HepG2 (cell line): Measurements from ENCODE around the gene RANBP17. TPM values are rescaled to one million over a fixed set of nuclear protein-coding genes. Genes with fewer than 3 reads are reported as not detected.

Source experiments
- ATAC-seq: fragments of 200-7000 bp; cut with Tn5 transposase; 3 replicates; pipeline ENCODE4 v1.9.1; 2020; ENCODE audit warnings: mild to moderate bottlenecking, moderate library complexity
- BruUV-seq: library from RNA; stranded (reverse); fragments of 400-500 nt; replicated peaks from 2 replicates; lab custom pipeline; 2021; lab: Mats Ljungman, UMichigan
- CTCF ChIA-PET: fragments of 300-600 bp; formaldehyde crosslinking; extraction: SDS; loops from one replicate; lab custom pipeline; 2021; ENCODE audit warnings: low total read pairs, inconsistent platforms, low intra/inter-chr PET ratio; lab: Yijun Ruan, JAX
- POLR2A ChIA-PET: fragments of 350-600 bp; sonication (Branson Sonifier 250); formaldehyde crosslinking; loops from one replicate; lab custom pipeline; 2020; ENCODE audit warnings: antibody characterized with exemption, inconsistent platforms; lab: Yijun Ruan, JAX
- DNase-seq: peaks from one replicate; pipeline ENCODE4 v3.0.0-alpha.2; 2015; ENCODE audit warnings: low spot score
- FAIRE-seq: peaks from 3 replicates; lab custom pipeline; 2011; peaks lifted over from hg19 to GRCh38; lab: Jason Lieb, UNC
- H2AFZ ChIP-seq: one replicate; pipeline ENCODE4 v1.6.1; 2011; ENCODE audit warnings: low read length, inconsistent platforms
- H3K27ac ChIP-seq: fragments of 300-600 bp; 3 replicates; pipeline ENCODE4 v1.8.0; 2011; ENCODE audit warnings: mixed run types, mild to moderate bottlenecking, mixed read lengths, low read length, inconsistent platforms; ENCODE audit not compliant: insufficient read depth; ENCODE audit errors: extremely low read length
- H3K27me3 ChIP-seq, 2 experiments: fragments of 200-600 bp in 1 of 2; 2 replicates in 1 of 2; 3 replicates in 1 of 2; pipeline versions ENCODE4 v1.6.0 to v1.8.0; 2011; ENCODE audit warnings: low read length in 2 of 2, mild to moderate bottlenecking in 2 of 2, moderate library complexity in 2 of 2, inconsistent platforms in 1 of 2; ENCODE audit not compliant: insufficient read depth in 2 of 2, control insufficient read depth in 1 of 2
- H3K36me3 ChIP-seq, 2 experiments: fragments of 200-600 bp in 1 of 2; replicated peaks in 1 of 2; 2 replicates in 1 of 2; 3 replicates in 1 of 2; pipeline versions ENCODE4 v1.5.1 to v1.8.0; 2011; ENCODE audit warnings: low read length in 2 of 2, inconsistent platforms in 1 of 2; ENCODE audit not compliant: insufficient read depth in 2 of 2, control insufficient read depth in 1 of 2
- H3K4me1 ChIP-seq: 2 replicates; pipeline ENCODE4 v1.5.1; 2012; ENCODE audit warnings: low read length, inconsistent platforms; ENCODE audit not compliant: insufficient read depth
- H3K4me2 ChIP-seq: 2 replicates; pipeline ENCODE4 v1.6.0; 2011; ENCODE audit warnings: low read depth, low read length, inconsistent platforms
- H3K4me3 ChIP-seq, 3 experiments: fragments of 200-600 bp in 1 of 3; sonication (generic), shearing (Covaris generic) in 1 of 3; replicated peaks in 1 of 3; 2 replicates each; pipeline ENCODE4 v1.5.1; 2011 to 2016; ENCODE audit warnings: low read length in 3 of 3, inconsistent platforms in 2 of 3, low read depth in 2 of 3, mild to moderate bottlenecking in 2 of 3, control low read depth in 1 of 3, mixed read lengths in 1 of 3; ENCODE audit not compliant: insufficient read depth in 1 of 3
- H3K79me2 ChIP-seq: one replicate; pipeline ENCODE4 v1.6.1; 2011; ENCODE audit warnings: low read length, inconsistent platforms; ENCODE audit not compliant: insufficient read depth
- H3K9ac ChIP-seq: 2 replicates; pipeline ENCODE4 v1.6.0; 2011; ENCODE audit warnings: mild to moderate bottlenecking, low read depth, low read length, inconsistent platforms; ENCODE audit not compliant: insufficient read depth
- H3K9me3 ChIP-seq: 2 replicates; pipeline ENCODE4 v1.5.1; 2012; ENCODE audit warnings: mild to moderate bottlenecking, low read length
- H4K20me1 ChIP-seq: 2 replicates; pipeline ENCODE4 v1.6.0; 2011; ENCODE audit warnings: inconsistent platforms, mild to moderate bottlenecking, low read length, moderate library complexity; ENCODE audit not compliant: insufficient read depth
- ATF7 ChIP-seq, 2 experiments: fragments of 450-650 bp in 1 of 2; sonication (generic) in 1 of 2; formaldehyde crosslinking in 1 of 2; IDR thresholded peaks; 2 replicates each; pipeline versions ENCODE4 v1.4.0 to v1.6.1; 2016 to 2020; ENCODE audit warnings: antibody characterized with exemption in 1 of 2, mild to moderate bottlenecking in 1 of 2, missing genetic modification reagents in 1 of 2
- FOXM1 ChIP-seq: sonication (generic); formaldehyde crosslinking; IDR thresholded peaks from 2 replicates; pipeline ENCODE4 v1.5.0; 2020; ENCODE audit warnings: missing genetic modification reagents
- JUN ChIP-seq: sonication (generic); formaldehyde crosslinking; IDR thresholded peaks from 2 replicates; pipeline ENCODE4 v1.4.0; 2020; ENCODE audit warnings: mild to moderate bottlenecking, missing genetic modification reagents
- KIAA2018 ChIP-seq: sonication (generic); formaldehyde crosslinking; IDR thresholded peaks from 2 replicates; pipeline ENCODE4 v1.5.0; 2020; ENCODE audit warnings: mild to moderate bottlenecking, missing genetic modification reagents, borderline replicate concordance
- MED1 ChIP-seq: sonication (generic); formaldehyde crosslinking; IDR thresholded peaks from 2 replicates; pipeline ENCODE4 v1.4.0; 2020; ENCODE audit warnings: missing genetic modification reagents
- MED8 ChIP-seq: sonication (generic); formaldehyde crosslinking; IDR thresholded peaks from 2 replicates; pipeline ENCODE4 v1.8.1; 2023; ENCODE audit warnings: mild to moderate bottlenecking, missing genetic modification reagents; ENCODE audit not compliant: insufficient replicate concordance
- SMAD1 ChIP-seq: sonication (generic); formaldehyde crosslinking; IDR thresholded peaks from 2 replicates; pipeline ENCODE4 v1.4.0; 2020; ENCODE audit warnings: missing genetic modification reagents, low read depth, mild to moderate bottlenecking, borderline replicate concordance
- TAF15 ChIP-seq: fragments of 200-400 bp; formaldehyde crosslinking; IDR thresholded peaks from one replicate; pipeline ENCODE4 v1.6.1; 2018; ENCODE audit warnings: mild to moderate bottlenecking, low read depth, low read length; ENCODE audit not compliant: poor library complexity, severe bottlenecking
- ZBTB3 ChIP-seq: sonication (generic); formaldehyde crosslinking; IDR thresholded peaks from 2 replicates; pipeline ENCODE4 v1.4.0; 2020; ENCODE audit warnings: low read depth, mild to moderate bottlenecking, moderate library complexity, missing genetic modification reagents, borderline replicate concordance
- ZNF264 ChIP-seq: sonication (generic); formaldehyde crosslinking; IDR thresholded peaks from 2 replicates; pipeline ENCODE4 v1.4.0; 2020; ENCODE audit warnings: missing genetic modification reagents
- ZNF337 ChIP-seq: sonication (generic); formaldehyde crosslinking; IDR thresholded peaks from 2 replicates; pipeline ENCODE4 v1.5.1; 2020; ENCODE audit warnings: missing genetic modification reagents, low read depth, mild to moderate bottlenecking, borderline replicate concordance
- ZNF567 ChIP-seq: sonication (generic); formaldehyde crosslinking; IDR thresholded peaks from 2 replicates; pipeline ENCODE4 v1.8.1; 2023; ENCODE audit warnings: mild to moderate bottlenecking, missing genetic modification reagents, borderline replicate concordance
- ZNF724P ChIP-seq: sonication (generic); formaldehyde crosslinking; IDR thresholded peaks from 2 replicates; pipeline ENCODE4 v1.8.0; 2022; ENCODE audit warnings: missing genetic modification reagents, borderline replicate concordance
- ZNF776 ChIP-seq: sonication (generic); formaldehyde crosslinking; IDR thresholded peaks from 2 replicates; pipeline ENCODE4 v1.4.0; 2020; ENCODE audit warnings: mild to moderate bottlenecking, missing genetic modification reagents
- ZNF850 ChIP-seq: sonication (generic); formaldehyde crosslinking; conservative IDR thresholded peaks from 2 replicates; pipeline ENCODE4 v1.9.0; 2021; ENCODE audit warnings: mild to moderate bottlenecking, missing genetic modification reagents
- ZSCAN9 ChIP-seq: IDR thresholded peaks from 2 replicates; pipeline ENCODE4 v1.6.1; 2016; ENCODE audit warnings: borderline replicate concordance
- in situ Hi-C: cut with HindIII; loops from 2 replicates; pipeline ENCODE4 v1.10.0; 2017; ENCODE audit warnings: low pct_unique_long_range_greater_than_20kb; ENCODE audit not compliant: extremely low pct_ligation_motif_present
- intact Hi-C: fragments of 100-400 bp; cut with micrococcal nuclease; formaldehyde crosslinking; loops from one replicate; pipeline ENCODE4 v1.10.0; 2022; ENCODE audit not compliant: unreplicated experiment
- polyA plus RNA-seq, 8 experiments: library from polyadenylated mRNA; depleted of rRNA in 3 of 8; stranded (reverse) in 7 of 8; unstranded in 1 of 8; fragments of >200 nt; fragmentation: Illumina TruSeq in 4 of 8; extraction: Trizol in 4 of 8; gene quantifications; 2 replicates each; pipeline versions ENCODE4 v1.2.1 to v1.2.3, GENCODE V29; 2011 to 2016; ENCODE audit warnings: low read depth in 4 of 8, missing spikeins in 1 of 8, mixed read lengths in 1 of 8; ENCODE audit not compliant: insufficient read depth in 1 of 8
- total RNA-seq, 5 experiments: library from RNA; depleted of rRNA; stranded (reverse); fragments of >200 nt; fragmentation: Illumina TruSeq; extraction: Trizol; gene quantifications; 2 replicates each; pipeline ENCODE4 v1.2.3, GENCODE V29; 2016; ENCODE audit warnings: low read depth in 1 of 5

The RANBP17 gene
- total and polyA plus RNA-seq, 2 of the 13 experiments (the other 11 are each of a cell fraction or from before 2014, with no cell fraction given): not detected

DNA sequence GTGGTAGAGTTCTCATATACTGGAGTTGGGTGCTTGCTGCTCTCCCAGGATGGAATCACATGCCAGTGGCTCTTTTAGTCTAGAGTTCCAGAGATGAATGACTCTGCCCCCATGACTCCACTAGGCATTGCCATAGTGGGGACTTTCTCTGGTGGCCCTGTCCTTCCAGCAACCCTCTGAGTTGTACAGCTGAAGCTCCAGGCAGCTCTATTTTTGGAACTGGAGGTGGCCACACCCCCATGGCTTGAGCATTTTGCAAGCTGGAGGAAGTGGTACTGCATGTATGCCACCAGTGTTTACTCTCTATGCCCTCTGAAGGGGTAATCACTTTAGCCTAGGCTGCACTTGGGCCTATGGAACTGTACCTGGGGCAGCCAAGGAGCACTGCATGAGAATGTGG, 112.6 kb downstream of the RANBP17 start:
- in situ Hi-C loops: no loop called here
- POLR2A ChIA-PET: no interaction called here
- H3K9me3 ChIP-seq: peaks cover 14% of the 10 kb centered on the region
- CTCF ChIA-PET: no interaction called here
- H3K36me3 ChIP-seq: no peaks in the 10 kb centered on the region
- TF ChIP-seq KIAA2018 (CRISPR knock-in tag) (no peak), ZNF337 (no peak), MED8 (no peak), ATF7 (IDR thresholded peaks at IDR 0.05) (no peak), ATF7 (CRISPR knock-in tag; IDR thresholded peaks at IDR 0.05) (no peak), TAF15 (no peak), ZNF264 (CRISPR knock-in tag) (no peak), ZNF567 (no peak), ZNF850 (CRISPR knock-in tag) (no peak), ZSCAN9 (no peak), SMAD1 (no peak), ZNF724P (CRISPR knock-in tag) (no peak), JUN (CRISPR knock-in tag) (no peak), ZBTB3 (CRISPR knock-in tag) (no peak), MED1 (CRISPR knock-in tag) (no peak), FOXM1 (no peak), ZNF776 (CRISPR knock-in tag) (no peak)
- no peak overlapping the region for H3K9ac ChIP-seq
- intact Hi-C loops: no loop called here
- FAIRE-seq: no peak
- DNase-seq: no peak
- H3K79me2 ChIP-seq: no peaks in the 10 kb centered on the region
- no peak overlapping the region for H3K4me2 ChIP-seq
- H2AFZ ChIP-seq: no peak overlapping the region
- H3K4me3 ChIP-seq: no peak overlapping the region
- H3K27me3 ChIP-seq: no peaks in the 10 kb centered on the region
- no peaks in the 10 kb centered on the region for H3K4me1 ChIP-seq
- no peak overlapping the region for H3K27ac ChIP-seq
- ATAC-seq: no peak
- no TSS peak for BruUV-seq
- no peaks in the 10 kb centered on the region for H4K20me1 ChIP-seq
